ENCODE results near the gene FANCI.

GRCh38 chr15:89327113-89327512 lies 83.3 kb downstream of the FANCI start:
- TF ChIP-seq POLR2A (IDR thresholded peaks at IDR 0.05) (no peak), CTCF (IDR thresholded peaks at IDR 0.05) (no peak)
